ENCODE data around the gene DUSP15.

DUSP15 gene

GRCh38 chr20:31866221-31866620 lies 4.1 kb downstream of the DUSP15 start:
- no peak for DNase-seq (ENCODE audit: low read depth)
- TF ChIP-seq, protein P1, sequence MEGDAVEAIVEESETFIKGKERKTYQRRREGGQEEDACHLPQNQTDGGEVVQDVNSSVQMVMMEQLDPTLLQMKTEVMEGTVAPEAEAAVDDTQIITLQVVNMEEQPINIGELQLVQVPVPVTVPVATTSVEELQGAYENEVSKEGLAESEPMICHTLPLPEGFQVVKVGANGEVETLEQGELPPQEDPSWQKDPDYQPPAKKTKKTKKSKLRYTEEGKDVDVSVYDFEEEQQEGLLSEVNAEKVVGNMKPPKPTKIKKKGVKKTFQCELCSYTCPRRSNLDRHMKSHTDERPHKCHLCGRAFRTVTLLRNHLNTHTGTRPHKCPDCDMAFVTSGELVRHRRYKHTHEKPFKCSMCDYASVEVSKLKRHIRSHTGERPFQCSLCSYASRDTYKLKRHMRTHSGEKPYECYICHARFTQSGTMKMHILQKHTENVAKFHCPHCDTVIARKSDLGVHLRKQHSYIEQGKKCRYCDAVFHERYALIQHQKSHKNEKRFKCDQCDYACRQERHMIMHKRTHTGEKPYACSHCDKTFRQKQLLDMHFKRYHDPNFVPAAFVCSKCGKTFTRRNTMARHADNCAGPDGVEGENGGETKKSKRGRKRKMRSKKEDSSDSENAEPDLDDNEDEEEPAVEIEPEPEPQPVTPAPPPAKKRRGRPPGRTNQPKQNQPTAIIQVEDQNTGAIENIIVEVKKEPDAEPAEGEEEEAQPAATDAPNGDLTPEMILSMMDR (IDR thresholded peaks at IDR 0.05; ENCODE audit: insufficient read depth, low read depth, low read length, missing control alignments), result no peak
- no peak overlapping the region for H3K4me3 ChIP-seq (ENCODE audit: low read length)

DNA sequence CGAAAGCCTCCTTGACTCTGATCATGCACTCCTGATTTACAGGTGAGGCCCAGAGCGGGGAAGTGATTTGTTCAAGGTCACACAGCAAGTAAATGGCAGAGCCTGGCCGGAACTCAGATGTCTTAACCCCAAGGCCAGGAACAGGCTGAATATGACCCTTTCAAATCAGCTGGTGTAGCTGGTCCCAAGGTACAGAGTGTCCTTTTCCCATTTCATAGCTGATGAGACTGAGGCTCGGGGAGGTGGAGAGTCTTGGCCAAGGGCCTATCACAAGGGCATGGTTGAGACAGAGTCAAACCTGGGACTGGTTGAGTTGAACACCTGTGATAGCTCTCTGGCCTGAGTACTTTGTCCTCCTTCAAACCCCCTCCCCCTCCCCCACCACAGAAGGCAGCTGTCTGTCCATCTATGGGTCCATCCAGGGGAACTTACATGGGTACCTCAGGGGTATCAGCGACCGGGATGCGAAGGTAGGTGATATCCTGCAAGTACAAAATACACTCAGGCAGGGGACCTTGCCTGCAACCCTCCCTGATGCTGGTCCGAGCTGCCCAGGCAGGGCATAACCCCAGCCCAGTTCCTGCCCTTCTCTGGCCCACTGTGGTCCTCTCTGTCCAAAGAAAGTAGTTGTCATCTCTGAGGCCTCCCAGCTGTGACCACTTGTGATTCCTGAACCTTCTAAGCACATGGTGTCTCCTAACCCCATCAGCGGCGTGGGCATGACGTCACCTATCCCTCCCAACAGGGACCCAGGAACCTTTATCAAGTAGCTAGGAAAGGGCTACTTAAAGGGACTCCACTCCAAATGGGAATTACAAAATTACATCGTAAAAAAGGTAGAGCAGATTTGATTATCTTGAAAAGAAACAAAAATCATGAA lies 5.6 kb downstream of the DUSP15 start:
- DNase-seq (ENCODE audit: low read depth), result no peak
- no peak overlapping the region for H3K4me3 ChIP-seq (ENCODE audit: low read length)
- TF ChIP-seq, protein P1 (IDR thresholded peaks at IDR 0.05; ENCODE audit: insufficient read depth, low read depth, low read length, missing control alignments), result no peak

DNA sequence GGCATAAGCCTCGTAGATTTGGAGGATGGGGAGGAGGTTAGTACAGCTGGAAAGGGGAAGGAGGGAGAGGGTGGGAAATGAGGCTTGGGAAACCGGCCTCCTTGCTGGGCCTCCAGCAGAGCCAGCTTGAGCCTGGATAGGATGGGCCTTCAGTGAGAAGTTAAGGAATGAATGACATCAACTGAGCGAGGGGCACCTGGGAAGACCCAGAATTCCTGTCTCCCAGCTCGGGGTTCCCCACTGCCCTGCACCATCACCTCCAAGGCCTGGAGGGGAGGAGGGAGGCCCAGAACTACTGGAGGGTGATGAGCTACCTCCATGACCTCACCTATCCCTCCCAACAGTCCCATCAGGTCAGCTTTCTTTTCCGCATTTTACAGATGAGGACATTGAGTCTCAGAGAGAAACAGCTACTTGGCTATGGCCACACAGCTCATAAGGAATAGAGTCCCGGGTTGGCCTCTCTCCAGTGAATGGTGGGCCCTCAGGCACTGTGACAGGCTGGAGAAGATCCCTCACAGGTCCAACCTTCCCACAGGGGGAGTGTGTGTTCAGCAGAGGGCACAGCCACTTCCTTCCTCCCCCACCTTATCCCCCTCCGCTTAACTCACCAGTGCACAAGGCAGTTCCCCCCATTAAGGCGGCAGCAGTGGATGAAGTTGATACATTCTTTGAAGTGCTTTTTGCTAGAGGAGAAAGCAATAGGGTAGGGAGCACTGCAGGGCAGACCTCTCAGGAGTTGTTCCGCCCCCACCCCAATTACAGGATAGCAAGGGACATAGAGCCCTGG lies 6.8 kb downstream of the DUSP15 start:
- H3K4me3 ChIP-seq (ENCODE audit: low read length), result no peak overlapping the region
- TF ChIP-seq, protein P1 (IDR thresholded peaks at IDR 0.05; ENCODE audit: insufficient read depth, low read depth, low read length, missing control alignments), result no peak
- no peak for DNase-seq (ENCODE audit: low read depth)

GRCh38 chr20:31862506-31862905 lies 7.8 kb downstream of the DUSP15 start:
- no peak for DNase-seq (ENCODE audit: low read depth)
- no peak overlapping the region for H3K4me3 ChIP-seq (ENCODE audit: low read length)
- TF ChIP-seq, protein P1 (IDR thresholded peaks at IDR 0.05; ENCODE audit: insufficient read depth, low read depth, low read length, missing control alignments), result no peak

- no peak for DNase-seq (ENCODE audit: low read depth)
- H3K4me3 ChIP-seq (ENCODE audit: low read length), result no peak overlapping the region
- TF ChIP-seq, protein P1 (IDR thresholded peaks at IDR 0.05; ENCODE audit: insufficient read depth, low read depth, low read length, missing control alignments), result no peak
These were observed 8.2 kb downstream of the DUSP15 start for GRCh38 chr20:31862157-31862470.

DNA sequence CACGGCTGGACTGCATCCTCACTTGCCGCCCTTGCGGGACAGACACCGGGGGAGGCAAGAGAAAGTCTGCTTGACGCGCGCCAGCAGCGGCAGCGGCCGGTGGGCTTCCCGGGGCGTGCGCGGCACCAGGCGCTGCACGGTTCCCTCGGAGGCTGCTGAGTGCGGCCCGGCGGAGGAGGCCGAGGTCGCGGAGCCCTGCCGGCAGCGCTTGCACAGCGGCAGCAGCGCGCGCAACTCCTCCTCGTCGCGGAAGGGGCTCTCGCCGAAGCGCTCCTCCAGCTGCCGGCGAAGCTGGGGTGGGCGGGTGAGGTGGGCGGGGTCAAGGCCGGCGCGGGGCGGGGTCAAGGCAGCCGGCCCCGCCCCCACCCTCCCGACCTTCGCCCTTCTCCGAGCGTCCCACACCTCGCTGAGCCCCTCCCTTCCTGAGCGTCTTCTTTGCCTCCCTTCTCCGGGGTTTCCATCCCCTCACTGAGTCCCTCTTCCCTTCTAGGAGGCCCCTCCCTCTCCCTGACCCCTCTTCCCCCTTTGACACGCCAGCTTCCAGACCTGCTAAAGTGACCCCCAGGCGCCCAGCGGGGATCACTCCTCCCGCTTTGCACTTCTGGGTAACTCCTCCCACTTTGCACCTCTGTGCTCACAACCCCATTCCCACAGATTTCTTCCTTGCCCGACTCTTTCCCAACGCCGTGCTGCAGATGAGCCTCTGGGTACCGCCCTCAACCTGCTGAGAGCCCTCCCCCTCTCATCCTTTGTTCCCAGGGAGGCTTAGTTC lies 8.8 kb downstream of the DUSP15 start:
- TF ChIP-seq, protein P1 (IDR thresholded peaks at IDR 0.05; ENCODE audit: insufficient read depth, low read depth, low read length, missing control alignments), result no peak
- peak overlapping the region; percentile 38 for H3K4me3 ChIP-seq (ENCODE audit: low read length)
- DNase-seq (ENCODE audit: low read depth), result peak; percentile 55
